Myocyte (in vitro differentiated cells): ENCODE results near the gene PEAK1. TPM values are rescaled to one million over a fixed set of nuclear protein-coding genes. Genes with fewer than 3 reads are reported as not detected.
A peak's percentile ranks its signal among the peaks of the same experiment; 100 is the strongest.

Experiments used
- DNase-seq: peaks from one replicate; pipeline ENCODE4 v3.0.0-alpha.2; 2012; ENCODE audit warnings: low read depth
- total RNA-seq: library from RNA; depleted of rRNA; stranded (reverse); fragments of >200 nt; gene quantifications from 2 replicates; pipeline ENCODE4 v1.2.3, GENCODE V29; 2014

Gene PEAK1
- total RNA-seq, 1 donor from 2014 or later = 16.0 TPM

DNA sequence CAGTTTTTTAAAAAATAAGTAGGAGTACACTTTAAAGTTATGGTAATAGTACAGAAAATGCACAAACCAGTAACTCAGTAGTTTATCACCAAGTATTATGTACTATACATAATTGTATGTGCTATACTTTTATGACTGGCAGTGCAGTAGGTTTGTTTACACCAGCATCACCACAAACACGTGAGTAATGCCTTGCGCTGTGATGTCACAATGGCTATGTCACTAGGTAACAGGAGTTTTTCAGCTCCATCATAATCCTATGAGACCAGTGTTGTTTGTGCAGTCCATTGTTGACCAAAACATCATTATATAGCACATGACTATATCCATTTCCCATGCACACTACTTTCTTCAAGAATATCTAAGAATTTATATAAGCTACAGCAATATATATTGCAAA lies 280.6 kb downstream of the PEAK1 start:
- DNase-seq = no peak

DNA sequence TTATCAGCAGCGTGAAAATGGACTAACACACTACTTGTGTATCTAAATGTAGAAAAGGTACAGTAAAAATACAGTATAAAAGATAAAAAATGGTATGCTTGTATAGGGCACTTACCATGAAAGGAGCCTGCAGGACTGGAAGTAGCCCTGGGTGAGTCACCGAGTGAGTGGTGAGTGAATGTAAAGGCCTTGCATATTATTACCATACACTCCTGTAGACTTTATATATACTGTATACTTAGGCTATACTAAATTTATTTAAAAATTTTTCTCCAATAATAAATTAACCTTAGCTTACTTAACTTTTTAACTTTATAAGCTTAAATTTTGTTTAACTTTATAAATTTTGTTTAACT lies 281.8 kb downstream of the PEAK1 start:
- no peak for DNase-seq

DNA sequence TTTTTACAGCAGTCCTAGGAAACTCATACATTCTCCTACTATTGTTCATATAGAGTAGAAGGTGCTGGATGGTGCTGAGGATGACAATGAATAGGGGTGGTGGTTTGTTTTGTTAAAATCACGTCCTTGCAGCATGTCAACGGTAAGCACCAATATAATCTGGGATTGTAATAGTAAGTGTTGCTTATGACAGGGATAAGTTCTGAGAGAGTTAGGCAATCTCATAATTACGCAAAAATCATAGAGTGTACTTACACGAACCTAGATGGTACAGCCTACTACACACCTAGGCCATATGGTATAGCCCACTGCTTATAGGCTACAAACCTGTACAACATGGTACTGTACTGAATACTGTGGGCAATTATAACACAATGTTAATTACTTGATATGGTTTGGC lies 284.7 kb downstream of the PEAK1 start:
- no peak for DNase-seq

DNA sequence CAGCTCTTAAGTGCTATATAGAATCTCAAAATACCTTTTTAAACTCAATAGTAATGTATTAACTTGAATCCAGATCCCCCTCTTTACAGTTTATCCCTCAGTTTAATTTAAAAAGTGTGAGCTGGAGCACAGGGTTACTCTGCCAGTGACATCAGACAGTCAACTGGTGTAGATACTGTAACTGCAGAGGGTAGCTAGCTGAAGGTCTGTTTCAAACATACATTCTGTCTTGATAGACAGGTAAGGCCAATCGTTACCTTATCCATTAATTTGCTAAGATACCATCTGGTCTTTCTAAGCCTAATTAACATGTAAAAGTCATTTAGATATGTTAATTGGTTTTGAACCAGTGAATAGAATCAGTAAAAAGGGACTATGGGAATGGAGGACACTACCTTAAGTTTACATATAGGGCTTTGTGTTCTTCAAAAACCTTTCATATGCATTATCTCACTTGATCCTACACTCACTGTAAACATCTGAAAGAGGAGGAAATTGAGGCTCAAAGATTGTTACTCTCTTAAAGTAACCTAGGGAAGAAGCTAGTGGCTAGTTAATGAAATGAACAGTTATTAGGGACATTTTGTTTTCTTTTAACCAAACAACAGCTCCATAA lies 289.5 kb downstream of the PEAK1 start:
- DNase-seq = no peak

DNA sequence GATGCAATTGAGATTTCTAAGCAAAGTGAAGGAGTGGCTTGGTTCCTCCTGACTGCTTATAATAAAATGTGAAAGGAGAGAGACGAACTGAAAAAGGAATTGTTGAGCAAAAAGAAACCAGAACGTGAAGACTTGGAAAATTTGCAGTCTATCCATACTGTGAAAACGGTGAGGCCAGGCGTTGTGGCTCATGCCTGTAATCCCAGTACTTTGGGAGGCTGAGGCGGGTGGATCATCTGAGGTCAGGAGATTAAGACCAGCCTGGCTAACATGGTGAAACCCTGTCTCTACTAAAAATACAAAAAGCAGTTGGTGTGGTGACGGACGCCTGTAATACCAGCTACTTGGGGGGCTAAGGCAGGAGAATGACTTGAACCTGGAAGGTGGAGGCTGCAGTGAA lies 292.3 kb downstream of the PEAK1 start:
- no peak for DNase-seq

GRCh38 chr15:77126529-77127326 lies 293.2 kb downstream of the PEAK1 start:
- no peak for DNase-seq

DNA sequence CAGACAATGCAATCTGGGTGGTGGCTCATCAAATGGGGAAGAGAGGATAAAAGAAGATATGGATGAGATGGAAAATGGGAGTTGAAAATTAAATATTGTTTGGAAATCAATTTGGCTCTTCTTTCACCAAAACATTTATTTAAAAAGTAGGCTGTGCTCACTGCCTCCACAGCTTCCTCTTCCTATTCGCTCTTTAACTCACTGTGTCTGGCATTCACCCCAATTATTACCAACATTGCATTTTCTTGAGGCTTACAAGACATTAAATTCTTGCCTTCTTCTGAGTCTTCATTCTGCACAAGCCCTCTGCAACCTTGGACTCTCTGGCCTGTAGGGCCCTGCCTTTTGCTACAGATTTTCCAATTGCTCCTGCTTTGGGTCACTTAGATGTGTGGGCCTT lies 296.1 kb downstream of the PEAK1 start:
- DNase-seq = no peak

DNA sequence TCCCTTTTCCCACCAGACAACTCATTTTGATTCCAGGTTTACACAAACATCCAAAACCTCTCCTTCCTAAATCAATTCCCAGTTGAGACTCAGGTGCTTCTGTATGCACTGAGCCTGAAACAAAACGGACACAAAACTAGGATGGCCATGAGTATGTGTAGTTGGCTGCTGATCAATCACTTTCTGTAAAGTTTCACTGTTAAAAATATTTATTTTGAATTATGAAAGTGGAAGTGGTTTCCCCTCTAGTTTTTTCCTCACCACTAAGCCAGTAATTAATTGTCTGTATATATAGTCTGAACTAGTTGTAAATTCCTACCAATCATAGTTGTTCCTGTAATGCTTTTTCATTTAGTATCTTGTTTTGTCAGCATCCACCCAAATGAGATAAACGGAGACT lies 297.3 kb downstream of the PEAK1 start:
- DNase-seq = no peak

GRCh38 chr15:77121599-77121998 lies 298.3 kb downstream of the PEAK1 start:
- DNase-seq = no peak

DNA sequence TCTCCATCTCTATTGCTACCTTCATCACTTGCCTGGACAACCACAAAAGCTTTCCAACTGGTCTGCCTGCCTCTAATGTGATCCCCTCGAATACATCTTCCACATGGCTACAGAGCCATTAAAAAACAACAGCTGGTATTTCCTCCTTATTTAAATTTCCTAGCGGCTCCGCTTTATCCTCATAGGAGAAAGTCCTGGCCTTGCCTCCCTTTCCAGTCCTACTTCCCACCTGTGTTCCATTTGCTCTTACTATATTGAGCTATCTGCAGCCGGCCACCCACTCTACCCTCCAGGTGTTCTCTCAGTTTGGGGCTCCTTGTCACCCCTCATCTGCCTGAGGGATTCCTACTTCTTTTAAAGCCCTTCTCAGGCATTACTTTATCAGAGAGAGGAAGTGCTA lies 299.3 kb downstream of the PEAK1 start:
- no peak for DNase-seq

DNA sequence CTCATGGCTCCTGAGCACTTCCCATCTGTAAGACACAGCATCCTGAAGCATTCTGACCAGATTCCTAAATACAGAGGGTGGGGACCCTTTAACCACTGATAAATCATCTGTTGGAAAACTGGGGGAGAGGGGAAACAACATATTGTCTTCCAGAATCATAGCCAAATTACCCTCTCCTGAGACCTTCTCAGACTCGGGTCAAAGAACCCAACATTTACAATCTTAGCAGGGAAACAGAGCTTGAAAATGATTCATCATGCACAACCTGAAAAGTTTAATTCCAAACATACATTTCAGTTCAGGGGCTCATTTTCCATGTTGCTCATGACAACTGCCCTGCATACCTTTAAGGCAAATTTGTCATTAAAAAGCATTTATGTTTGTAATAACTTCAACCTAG lies 300.5 kb downstream of the PEAK1 start:
- DNase-seq = no peak

DNA sequence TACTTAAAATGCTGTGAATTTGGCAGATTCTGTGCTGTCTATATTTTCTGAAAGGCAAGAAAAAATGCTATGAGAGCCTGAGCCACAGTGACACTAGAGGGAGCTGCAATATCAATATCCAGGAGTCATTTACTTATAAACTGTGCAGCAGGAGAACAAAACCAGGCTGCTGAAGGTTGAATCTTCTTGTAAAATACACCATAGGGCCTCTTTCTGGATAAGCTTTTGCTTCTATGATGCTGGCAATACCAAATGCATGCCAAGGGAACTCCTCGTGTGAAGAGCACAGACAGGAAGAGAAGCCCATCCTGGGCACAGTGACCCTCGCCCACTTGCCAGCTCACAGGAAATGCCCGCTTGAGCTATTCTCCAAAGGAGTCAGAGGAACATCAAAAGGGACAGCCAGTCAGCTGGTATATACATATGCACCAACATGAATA lies 301.0 kb downstream of the PEAK1 start:
- peak; percentile 77 for DNase-seq

DNA sequence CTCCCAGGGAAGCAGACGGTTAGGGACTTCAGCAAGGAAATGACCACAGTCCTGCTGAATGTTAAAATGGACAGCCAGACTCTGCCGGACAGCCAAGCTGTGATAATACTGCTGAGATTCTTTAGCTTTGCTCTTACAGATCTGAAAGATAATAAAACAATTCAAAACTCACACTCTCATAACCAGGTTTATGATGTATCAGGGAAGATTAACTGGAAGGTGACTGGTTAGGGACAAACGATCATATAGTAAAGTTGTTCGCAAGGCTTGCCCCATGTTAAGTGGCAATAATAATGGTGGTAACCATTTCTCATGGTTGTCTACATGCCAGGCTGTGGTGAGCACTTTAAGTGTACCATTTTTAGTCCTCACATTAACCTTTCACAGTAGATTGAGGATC lies 304.7 kb downstream of the PEAK1 start:
- no peak for DNase-seq

DNA sequence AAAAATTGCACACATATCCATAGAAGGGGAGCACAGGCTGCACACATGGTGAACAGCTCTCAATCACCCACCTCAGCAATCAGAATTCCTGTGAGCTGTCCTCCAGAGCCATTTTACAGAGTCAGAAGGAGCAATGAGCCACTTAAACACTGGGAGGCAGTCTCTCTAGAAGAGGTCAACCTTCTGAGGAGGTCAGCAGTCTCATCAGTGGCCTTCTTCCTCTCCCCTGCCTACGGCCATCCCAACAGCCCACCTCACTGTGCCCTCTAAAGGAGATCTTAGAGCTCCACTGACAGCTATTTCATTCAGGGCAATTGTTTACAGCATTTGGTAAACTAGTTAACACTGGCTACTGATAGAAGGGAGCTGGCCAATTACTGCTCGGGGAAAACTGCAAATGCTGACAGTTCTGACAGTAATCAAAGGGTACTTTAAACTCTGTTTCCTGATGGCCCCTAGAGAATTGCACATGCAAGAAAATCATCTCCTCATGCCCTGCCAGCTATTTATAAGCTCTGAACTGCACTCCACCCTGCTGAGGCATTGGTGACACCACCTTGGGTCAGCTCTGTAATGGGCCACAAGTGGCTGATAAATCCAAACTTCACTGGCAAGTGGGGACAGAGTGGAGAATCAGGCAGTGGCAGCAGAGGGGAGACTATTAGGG lies 306.9 kb downstream of the PEAK1 start:
- peak; percentile 75 for DNase-seq

DNA sequence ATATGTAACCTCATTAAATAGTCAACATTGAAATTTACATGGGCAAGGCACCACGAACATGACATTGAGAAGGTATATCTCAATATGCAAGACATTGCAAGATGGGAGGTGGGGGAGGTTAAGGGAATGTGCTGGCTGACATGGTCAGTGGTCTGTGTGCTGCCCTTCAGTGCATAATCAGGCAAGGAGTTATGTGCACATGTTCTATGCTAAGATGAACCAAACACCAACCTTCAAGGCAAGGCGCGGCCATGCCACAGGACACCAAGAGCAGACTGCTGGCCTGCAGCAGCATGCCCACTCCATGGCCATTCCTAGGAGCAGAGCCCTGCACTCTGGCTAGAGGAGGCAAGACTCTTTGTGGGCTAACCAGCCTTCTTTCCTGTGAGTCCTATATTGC lies 308.1 kb downstream of the PEAK1 start:
- peak; percentile 88 for DNase-seq

GRCh38 chr15:77107531-77108355 lies 312.2 kb downstream of the PEAK1 start:
- DNase-seq = peak; percentile 76

DNA sequence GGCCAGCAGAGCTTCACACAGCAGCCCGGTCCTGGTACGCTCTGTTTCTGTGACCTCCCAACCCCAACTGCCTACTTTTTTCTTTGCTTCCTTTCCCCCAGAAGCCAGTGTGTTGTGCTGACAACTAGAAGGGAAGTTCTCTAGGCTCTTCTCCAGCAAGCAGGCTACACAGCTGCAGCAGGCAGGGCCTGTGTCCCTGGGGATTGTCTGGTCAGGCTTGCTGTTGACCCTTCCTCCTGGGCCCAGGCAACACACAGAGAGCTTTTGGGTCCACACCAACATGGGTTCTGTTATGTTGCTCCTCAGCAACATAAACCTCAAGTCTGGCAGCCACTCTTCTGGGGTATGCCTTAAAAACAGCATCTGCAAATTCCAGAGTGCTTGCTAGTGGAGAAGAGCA lies 312.8 kb downstream of the PEAK1 start:
- peak; percentile 89 for DNase-seq

- DNase-seq = no peak
Measured at GRCh38 chr15:77104155-77104554, 315.7 kb downstream of the PEAK1 start.

DNA sequence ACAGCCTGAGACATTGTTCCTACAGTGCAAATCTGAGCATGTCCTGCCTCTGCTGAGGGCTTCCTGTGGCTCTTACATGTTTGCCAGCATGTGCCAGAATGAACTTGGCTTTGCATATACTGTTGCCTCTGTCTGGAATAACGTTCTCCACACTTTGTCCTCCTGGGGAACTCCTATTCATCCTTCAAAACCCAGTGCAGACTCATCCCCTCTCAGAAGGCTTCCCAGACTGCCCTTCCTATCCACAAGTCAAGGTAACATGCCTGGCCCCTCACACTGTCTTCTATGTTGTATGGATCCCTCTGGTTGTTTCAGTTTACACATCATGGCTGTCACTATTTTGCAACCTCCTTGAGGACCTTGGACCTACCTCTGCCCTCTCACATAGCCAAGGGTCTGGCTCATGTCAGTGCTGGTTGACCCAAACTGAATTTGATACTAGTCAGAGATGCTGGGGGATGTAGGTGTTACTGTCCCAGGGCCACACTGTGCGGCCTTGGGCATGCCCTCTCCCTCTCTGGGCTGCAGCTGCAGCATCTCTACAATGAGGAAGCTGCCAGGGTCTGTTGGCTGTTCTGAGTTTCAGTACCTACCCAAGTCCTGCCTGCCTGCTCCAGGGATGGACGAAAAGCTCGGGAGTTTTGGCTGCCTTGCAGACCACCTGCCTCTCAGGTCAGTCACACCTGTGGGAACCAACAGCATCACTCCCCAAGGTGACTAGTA lies 320.0 kb downstream of the PEAK1 start:
- DNase-seq = no peak

GRCh38 chr15:77098572-77098971 lies 321.3 kb downstream of the PEAK1 start:
- DNase-seq = no peak

- DNase-seq = no peak
Measured at GRCh38 chr15:77097921-77098320, 322.0 kb downstream of the PEAK1 start.
